Measurements from ENCODE around the gene HOGA1. TPM values are rescaled to one million over a fixed set of nuclear protein-coding genes. Genes with fewer than 3 reads are reported as not detected.

The HOGA1 gene
- total and polyA plus RNA-seq, 2 donors: 0.18 to 0.19 TPM

GRCh38 chr10:97584798-97585438 lies 729 bp downstream of the HOGA1 start:
- Histone ChIP-seq H3K36me3 (ENCODE audit: control insufficient read depth in 2 of 2, insufficient read depth in 2 of 2, low read length in 1 of 2) (no peaks in the 10 kb centered on the region), H3K9me3 (ENCODE audit: control insufficient read depth in 2 of 2, insufficient read depth in 1 of 2, low read length in 1 of 2) (no peaks in the 10 kb centered on the region), H3K4me3 (ENCODE audit: low read length in 2 of 2) (no peak overlapping the region), H3K4me1 (ENCODE audit: control insufficient read depth in 2 of 2, insufficient read depth in 2 of 2, low read length in 2 of 2) (no peaks in the 10 kb centered on the region), H3K27me3 (ENCODE audit: control insufficient read depth in 2 of 2, insufficient read depth in 1 of 2, low read length in 1 of 2) (no peaks in the 10 kb centered on the region), H3K27ac (ENCODE audit: low read depth in 1 of 2, low read length in 1 of 2) (no peak overlapping the region)
- no peak for DNase-seq (ENCODE audit: low read depth in 6 of 9, low spot score in 9 of 9)
- 97% methylated on average over 5 of the region's 5 CpGs for WGBS

- Histone ChIP-seq H3K27me3 (ENCODE audit: control insufficient read depth in 2 of 2, insufficient read depth in 1 of 2, low read length in 1 of 2) (no peaks in the 10 kb centered on the region), H3K9me3 (ENCODE audit: control insufficient read depth in 2 of 2, insufficient read depth in 1 of 2, low read length in 1 of 2) (no peaks in the 10 kb centered on the region), H3K36me3 (ENCODE audit: control insufficient read depth in 2 of 2, insufficient read depth in 2 of 2, low read length in 1 of 2) (no peaks in the 10 kb centered on the region), H3K27ac (ENCODE audit: low read depth in 1 of 2, low read length in 1 of 2) (no peak overlapping the region), H3K4me1 (ENCODE audit: control insufficient read depth in 2 of 2, insufficient read depth in 2 of 2, low read length in 2 of 2) (no peaks in the 10 kb centered on the region), H3K4me3 (ENCODE audit: low read length in 2 of 2) (no peak overlapping the region)
- DNase-seq (ENCODE audit: low read depth in 6 of 9, low spot score in 9 of 9): no peak
- WGBS: 98% methylated on average over 5 of the region's 5 CpGs
These were observed 1.2 kb downstream of the HOGA1 start for GRCh38 chr10:97585439-97585811.

GRCh38 chr10:97587183-97587582 lies 3.0 kb downstream of the HOGA1 start:
- no peak for DNase-seq (ENCODE audit: low read depth in 6 of 9, low spot score in 9 of 9)
- H3K27ac ChIP-seq (ENCODE audit: low read depth in 1 of 2, low read length in 1 of 2): no peak overlapping the region
- H3K9me3 ChIP-seq (ENCODE audit: control insufficient read depth in 2 of 2, insufficient read depth in 1 of 2, low read length in 1 of 2): no peaks in the 10 kb centered on the region
- H3K27me3 ChIP-seq (ENCODE audit: control insufficient read depth in 2 of 2, insufficient read depth in 1 of 2, low read length in 1 of 2): no peaks in the 10 kb centered on the region
- peaks cover 0 to 5% of the 10 kb centered on the region in 2 donors for H3K4me1 ChIP-seq (ENCODE audit: control insufficient read depth in 2 of 2, insufficient read depth in 2 of 2, low read length in 2 of 2)
- H3K4me3 ChIP-seq (ENCODE audit: low read length in 2 of 2): no peak overlapping the region
- no peaks in the 10 kb centered on the region for H3K36me3 ChIP-seq (ENCODE audit: control insufficient read depth in 2 of 2, insufficient read depth in 2 of 2, low read length in 1 of 2)
- 98% methylated on average over 2 of the region's 2 CpGs for WGBS

GRCh38 chr10:97589479-97589878 lies 5.3 kb downstream of the HOGA1 start, which contains the start of gene C10orf62:
C10orf62 (plus strand) TSS chr10:97589721; CDS start chr10:97589898, 177 bp downstream.
- Histone ChIP-seq H3K4me3 (ENCODE audit: low read length in 2 of 2) (no peak within 1 kb of the TSS), H3K4me1 (ENCODE audit: control insufficient read depth in 2 of 2, insufficient read depth in 2 of 2, low read length in 2 of 2) (peaks cover 0 to 5% of the 10 kb centered on the region in 2 donors), H3K27me3 (ENCODE audit: control insufficient read depth in 2 of 2, insufficient read depth in 1 of 2, low read length in 1 of 2) (no peaks in the 10 kb centered on the region), H3K9me3 (ENCODE audit: control insufficient read depth in 2 of 2, insufficient read depth in 1 of 2, low read length in 1 of 2) (no peaks in the 10 kb centered on the region), H3K36me3 (ENCODE audit: control insufficient read depth in 2 of 2, insufficient read depth in 2 of 2, low read length in 1 of 2) (no peaks in the 10 kb centered on the region), H3K27ac (ENCODE audit: low read depth in 1 of 2, low read length in 1 of 2) (no peak within 1 kb of the TSS)
- 89% methylated on average over 3 of the region's 3 CpGs for WGBS
- no peak for DNase-seq (ENCODE audit: low read depth in 6 of 9, low spot score in 9 of 9)

GRCh38 chr10:97590082-97590747 lies 6.0 kb downstream of the HOGA1 start:
- Histone ChIP-seq H3K4me1 (ENCODE audit: control insufficient read depth in 2 of 2, insufficient read depth in 2 of 2, low read length in 2 of 2) (peaks cover 0 to 5% of the 10 kb centered on the region in 2 donors), H3K27ac (ENCODE audit: low read depth in 1 of 2, low read length in 1 of 2) (no peak overlapping the region), H3K4me3 (ENCODE audit: low read length in 2 of 2) (no peak overlapping the region), H3K27me3 (ENCODE audit: control insufficient read depth in 2 of 2, insufficient read depth in 1 of 2, low read length in 1 of 2) (no peaks in the 10 kb centered on the region), H3K9me3 (ENCODE audit: control insufficient read depth in 2 of 2, insufficient read depth in 1 of 2, low read length in 1 of 2) (no peaks in the 10 kb centered on the region), H3K36me3 (ENCODE audit: control insufficient read depth in 2 of 2, insufficient read depth in 2 of 2, low read length in 1 of 2) (no peaks in the 10 kb centered on the region)
- DNase-seq (ENCODE audit: low read depth in 6 of 9, low spot score in 9 of 9): no peak
- WGBS: 95% methylated on average over 15 of the region's 15 CpGs

- Histone ChIP-seq H3K9me3 (ENCODE audit: control insufficient read depth in 2 of 2, insufficient read depth in 1 of 2, low read length in 1 of 2) (no peaks in the 10 kb centered on the region), H3K36me3 (ENCODE audit: control insufficient read depth in 2 of 2, insufficient read depth in 2 of 2, low read length in 1 of 2) (no peaks in the 10 kb centered on the region), H3K27ac (ENCODE audit: low read depth in 1 of 2, low read length in 1 of 2) (no peak overlapping the region), H3K4me1 (ENCODE audit: control insufficient read depth in 2 of 2, insufficient read depth in 2 of 2, low read length in 2 of 2) (peaks cover 0 to 5% of the 10 kb centered on the region in 2 donors), H3K27me3 (ENCODE audit: control insufficient read depth in 2 of 2, insufficient read depth in 1 of 2, low read length in 1 of 2) (no peaks in the 10 kb centered on the region), H3K4me3 (ENCODE audit: low read length in 2 of 2) (no peak overlapping the region)
- peak in 2 of 9 donors; percentile 7 to 23 for DNase-seq (ENCODE audit: low read depth in 6 of 9, low spot score in 9 of 9)
- WGBS: 77% methylated on average over 5 of the region's 5 CpGs
These were observed 6.7 kb downstream of the HOGA1 start for GRCh38 chr10:97590748-97591495.

- Histone ChIP-seq H3K4me3 (ENCODE audit: low read length in 2 of 2) (no peak overlapping the region), H3K4me1 (ENCODE audit: control insufficient read depth in 2 of 2, insufficient read depth in 2 of 2, low read length in 2 of 2) (peaks cover 0 to 5% of the 10 kb centered on the region in 2 donors), H3K9me3 (ENCODE audit: control insufficient read depth in 2 of 2, insufficient read depth in 1 of 2, low read length in 1 of 2) (no peaks in the 10 kb centered on the region), H3K27ac (ENCODE audit: low read depth in 1 of 2, low read length in 1 of 2) (no peak overlapping the region), H3K36me3 (ENCODE audit: control insufficient read depth in 2 of 2, insufficient read depth in 2 of 2, low read length in 1 of 2) (no peaks in the 10 kb centered on the region), H3K27me3 (ENCODE audit: control insufficient read depth in 2 of 2, insufficient read depth in 1 of 2, low read length in 1 of 2) (no peaks in the 10 kb centered on the region)
- no peak for DNase-seq (ENCODE audit: low read depth in 6 of 9, low spot score in 9 of 9)
- WGBS: 93% methylated on average over 4 of the region's 4 CpGs
These were observed 9.2 kb downstream of the HOGA1 start for GRCh38 chr10:97593421-97593820.

- WGBS: 86% methylated on average over 10 of the region's 10 CpGs
- H3K36me3 ChIP-seq (ENCODE audit: control insufficient read depth in 2 of 2, insufficient read depth in 2 of 2, low read length in 1 of 2): no peaks in the 10 kb centered on the region
- no peak for DNase-seq (ENCODE audit: low read depth in 6 of 9, low spot score in 9 of 9)
- H3K27me3 ChIP-seq (ENCODE audit: control insufficient read depth in 2 of 2, insufficient read depth in 1 of 2, low read length in 1 of 2): no peaks in the 10 kb centered on the region
- no peak overlapping the region for H3K4me3 ChIP-seq (ENCODE audit: low read length in 2 of 2)
- no peaks in the 10 kb centered on the region for H3K9me3 ChIP-seq (ENCODE audit: control insufficient read depth in 2 of 2, insufficient read depth in 1 of 2, low read length in 1 of 2)
- H3K4me1 ChIP-seq (ENCODE audit: control insufficient read depth in 2 of 2, insufficient read depth in 2 of 2, low read length in 2 of 2): no peaks in the 10 kb centered on the region
- H3K27ac ChIP-seq (ENCODE audit: low read depth in 1 of 2, low read length in 1 of 2): no peak overlapping the region
These were observed 12.2 kb downstream of the HOGA1 start for GRCh38 chr10:97596101-97597082.
